Gastrocnemius medialis (tissue), 4 donors: ENCODE data around the gene TMEM132D. TPM values are rescaled to one million over a fixed set of nuclear protein-coding genes. Genes with fewer than 3 reads are reported as not detected.

ENCODE experiments used
- ATAC-seq, 2 donors: fragments of 150-250 bp; one replicate each; pipeline ENCODE4 v1.9.1; 2016
- DNase-seq, 2 donors: peaks; one replicate each; pipeline ENCODE4 v3.0.0-alpha.2; 2019
- H3K27ac ChIP-seq, 4 donors: fragments of 200-600 bp; sonication (generic); 1 replicate in 1 of 4; 2 replicates in 3 of 4; pipeline ENCODE4 v1.5.1; 2016 to 2018; ENCODE audit warnings: mild to moderate bottlenecking in 2 of 4, moderate library complexity in 1 of 4
- H3K27me3 ChIP-seq, 3 donors: fragments of 200-600 bp; sonication (generic) in 2 of 3; 1 replicate in 1 of 3; 2 replicates in 2 of 3; pipeline versions ENCODE4 v1.5.1 to v1.6.0; 2016 to 2019; ENCODE audit warnings: mild to moderate bottlenecking in 1 of 3, moderate library complexity in 1 of 3
- H3K36me3 ChIP-seq, 2 donors: fragments of 200-600 bp; sonication (generic) in 1 of 2; one replicate each; pipeline ENCODE4 v1.5.1; 2017 to 2018
- H3K4me1 ChIP-seq, 2 donors: fragments of 200-600 bp; sonication (generic) in 1 of 2; one replicate each; pipeline ENCODE4 v1.5.1; 2016 to 2017; ENCODE audit warnings: mild to moderate bottlenecking in 2 of 2
- H3K4me3 ChIP-seq, 4 donors: fragments of 200-600 bp; sonication (generic) in 3 of 4; 1 replicate in 1 of 4; 2 replicates in 3 of 4; pipeline ENCODE4 v1.5.1; 2016 to 2019; ENCODE audit warnings: mild to moderate bottlenecking in 2 of 4
- H3K9me3 ChIP-seq, 3 donors: fragments of 200-600 bp; sonication (generic) in 2 of 3; 1 replicate in 1 of 3; 2 replicates in 2 of 3; pipeline ENCODE4 v1.5.1; 2016 to 2019
- POLR2A ChIP-seq, 2 donors: fragments of 450-650 bp; IDR thresholded peaks; one replicate each; pipeline ENCODE4 v1.6.1; 2017; ENCODE audit warnings: antibody characterized with exemption in 2 of 2, mild to moderate bottlenecking in 2 of 2, moderate library complexity in 2 of 2
- in situ Hi-C, 4 donors: fragments of 200-750 bp; cut with MboI; loops; one replicate each; pipeline versions ENCODE4 v1.15.0 to v1.8.0; 2017; ENCODE audit warnings: low sequenced_read_pairs in 4 of 4
- intact Hi-C: fragments of 100-400 bp; cut with DNase I; formaldehyde crosslinking; loops from one replicate; pipeline ENCODE4 v1.15.1; 2023; ENCODE audit warnings: low total_unique reads
- total RNA-seq, 4 donors: library from RNA; depleted of rRNA; stranded (reverse); fragments of >200 nt; gene quantifications; one replicate each; pipeline versions ENCODE4 v1.1.0 to v1.2.3, GENCODE V29; 2016
- TF ChIP-seq, protein P1 (sequence below), 5 experiments: fragments of 450-650 bp in 3 of 5; fragments of 200-600 bp in 2 of 5; sonication (generic) in 2 of 5; IDR thresholded peaks in 4 of 5; conservative IDR thresholded peaks in 1 of 5; 1 replicate in 4 of 5; 2 replicates in 1 of 5; pipeline ENCODE4 v1.5.1; 2016 to 2019; ENCODE audit warnings: antibody characterized with exemption in 5 of 5, mild to moderate bottlenecking in 3 of 5, moderate library complexity in 3 of 5

TMEM132D gene
- total RNA-seq, 4 donors from 2014 or later: not detected

GRCh38 chr12:129231491-129231890 lies 672.3 kb downstream of the TMEM132D start:
- intact Hi-C loops: no loop called here
- Histone ChIP-seq H3K4me3 (no peak overlapping the region), H3K27me3 (no peaks in the 10 kb centered on the region), H3K4me1 (no peaks in the 10 kb centered on the region), H3K9me3 (no peaks in the 10 kb centered on the region), H3K27ac (no peak overlapping the region), H3K36me3 (no peaks in the 10 kb centered on the region)
- ATAC-seq (no peak), DNase-seq (no peak)
- in situ Hi-C loops: no loop called here
- TF ChIP-seq, protein P1, sequence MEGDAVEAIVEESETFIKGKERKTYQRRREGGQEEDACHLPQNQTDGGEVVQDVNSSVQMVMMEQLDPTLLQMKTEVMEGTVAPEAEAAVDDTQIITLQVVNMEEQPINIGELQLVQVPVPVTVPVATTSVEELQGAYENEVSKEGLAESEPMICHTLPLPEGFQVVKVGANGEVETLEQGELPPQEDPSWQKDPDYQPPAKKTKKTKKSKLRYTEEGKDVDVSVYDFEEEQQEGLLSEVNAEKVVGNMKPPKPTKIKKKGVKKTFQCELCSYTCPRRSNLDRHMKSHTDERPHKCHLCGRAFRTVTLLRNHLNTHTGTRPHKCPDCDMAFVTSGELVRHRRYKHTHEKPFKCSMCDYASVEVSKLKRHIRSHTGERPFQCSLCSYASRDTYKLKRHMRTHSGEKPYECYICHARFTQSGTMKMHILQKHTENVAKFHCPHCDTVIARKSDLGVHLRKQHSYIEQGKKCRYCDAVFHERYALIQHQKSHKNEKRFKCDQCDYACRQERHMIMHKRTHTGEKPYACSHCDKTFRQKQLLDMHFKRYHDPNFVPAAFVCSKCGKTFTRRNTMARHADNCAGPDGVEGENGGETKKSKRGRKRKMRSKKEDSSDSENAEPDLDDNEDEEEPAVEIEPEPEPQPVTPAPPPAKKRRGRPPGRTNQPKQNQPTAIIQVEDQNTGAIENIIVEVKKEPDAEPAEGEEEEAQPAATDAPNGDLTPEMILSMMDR (IDR thresholded peaks at IDR 0.05 in 4 of 5, conservative IDR thresholded peaks at IDR 0.05 in 1 of 5): no peak
- no peak for TF ChIP-seq POLR2A (IDR thresholded peaks at IDR 0.05)

DNA sequence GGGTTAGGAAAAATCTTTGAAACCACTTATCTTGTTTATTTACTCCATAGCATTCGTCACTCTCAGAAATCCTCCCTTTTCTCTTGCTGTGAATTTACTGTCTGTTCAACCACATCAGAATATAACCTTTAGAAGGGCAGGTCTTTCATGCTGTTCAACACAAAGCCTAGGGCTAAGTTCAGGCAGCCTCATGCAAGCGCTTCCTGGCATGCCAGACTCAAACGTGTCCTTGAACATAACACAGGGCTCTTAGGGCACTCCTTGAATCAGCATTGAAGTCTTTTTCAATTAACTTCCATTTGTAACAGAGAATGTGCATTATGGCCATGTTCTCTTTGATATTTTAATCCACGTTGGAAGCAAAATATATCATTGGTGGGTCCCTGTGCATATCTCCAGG lies 672.8 kb downstream of the TMEM132D start:
- Histone ChIP-seq H3K4me1 (no peaks in the 10 kb centered on the region), H3K27me3 (no peaks in the 10 kb centered on the region), H3K27ac (no peak overlapping the region), H3K4me3 (no peak overlapping the region), H3K36me3 (no peaks in the 10 kb centered on the region), H3K9me3 (no peaks in the 10 kb centered on the region)
- intact Hi-C loops: no loop called here
- DNase-seq (no peak), ATAC-seq (no peak)
- in situ Hi-C loops: no loop called here
- no peak for TF ChIP-seq POLR2A (IDR thresholded peaks at IDR 0.05)
- TF ChIP-seq, protein P1 (IDR thresholded peaks at IDR 0.05 in 4 of 5, conservative IDR thresholded peaks at IDR 0.05 in 1 of 5): no peak

DNA sequence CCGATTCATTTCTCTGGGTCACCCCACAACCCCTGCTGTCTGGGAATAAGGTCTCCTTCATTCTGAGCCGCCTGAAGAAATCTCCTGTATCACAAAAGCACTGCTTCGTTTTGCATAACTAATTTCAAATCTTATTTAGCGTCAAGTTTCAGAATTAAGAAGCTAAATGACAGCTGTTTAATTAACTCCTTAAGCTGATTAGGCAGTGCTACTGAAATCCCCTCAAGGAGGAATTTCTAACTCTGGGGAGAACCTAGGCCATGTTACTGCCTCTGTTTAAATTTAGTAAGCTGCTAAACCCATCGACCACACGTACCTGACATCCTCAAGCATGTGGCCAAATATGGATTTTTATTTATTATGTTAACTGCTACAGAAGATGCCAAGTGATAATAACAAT lies 677.0 kb downstream of the TMEM132D start:
- ATAC-seq: no peak
- Histone ChIP-seq H3K27me3 (no peaks in the 10 kb centered on the region), H3K36me3 (no peaks in the 10 kb centered on the region), H3K4me3 (no peak overlapping the region), H3K9me3 (no peaks in the 10 kb centered on the region), H3K27ac (no peak overlapping the region), H3K4me1 (no peaks in the 10 kb centered on the region)
- no peak for DNase-seq
- in situ Hi-C loops: no loop called here
- TF ChIP-seq, protein P1 (IDR thresholded peaks at IDR 0.05 in 4 of 5, conservative IDR thresholded peaks at IDR 0.05 in 1 of 5): no peak
- TF ChIP-seq POLR2A (IDR thresholded peaks at IDR 0.05): no peak
- intact Hi-C loops: no loop called here

- Histone ChIP-seq H3K9me3 (no peaks in the 10 kb centered on the region), H3K36me3 (no peaks in the 10 kb centered on the region), H3K4me1 (no peaks in the 10 kb centered on the region), H3K27ac (no peak overlapping the region), H3K27me3 (no peaks in the 10 kb centered on the region), H3K4me3 (no peak overlapping the region)
- ATAC-seq (no peak), DNase-seq (no peak)
- TF ChIP-seq, protein P1 (IDR thresholded peaks at IDR 0.05 in 4 of 5, conservative IDR thresholded peaks at IDR 0.05 in 1 of 5): no peak
- no peak for TF ChIP-seq POLR2A (IDR thresholded peaks at IDR 0.05)
- in situ Hi-C loops (no loop called here), intact Hi-C loops (no loop called here)
Observed at GRCh38 chr12:129226005-129226404, 677.8 kb downstream of the TMEM132D start.

DNA sequence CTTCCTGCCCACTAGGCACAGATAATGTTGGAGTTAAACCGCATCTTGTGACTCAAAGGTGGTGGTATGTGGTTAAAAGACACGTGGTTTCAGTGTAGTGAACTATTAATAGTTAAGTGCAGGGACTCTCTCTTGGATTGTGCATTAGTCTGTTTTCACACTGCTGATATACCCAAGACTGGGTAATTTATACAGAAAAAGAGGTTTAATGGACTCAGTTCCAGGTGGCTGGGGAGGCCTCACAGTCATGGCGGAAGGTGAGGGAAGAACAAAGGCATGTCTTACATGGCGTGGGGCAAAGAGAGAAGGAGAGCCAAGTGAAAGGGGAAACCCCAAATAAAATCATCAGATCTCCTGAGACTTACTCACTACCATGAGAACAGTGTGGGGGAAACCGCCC lies 688.3 kb downstream of the TMEM132D start:
- H3K4me3 ChIP-seq: no peak overlapping the region
- no peaks in the 10 kb centered on the region for H3K27me3 ChIP-seq
- DNase-seq: no peak
- no peaks in the 10 kb centered on the region for H3K4me1 ChIP-seq
- TF ChIP-seq POLR2A (IDR thresholded peaks at IDR 0.05): no peak
- TF ChIP-seq, protein P1 (IDR thresholded peaks at IDR 0.05 in 4 of 5, conservative IDR thresholded peaks at IDR 0.05 in 1 of 5): no peak
- no peaks in the 10 kb centered on the region for H3K9me3 ChIP-seq
- intact Hi-C loops: no loop called here
- no peak for ATAC-seq
- in situ Hi-C loops: no loop called here
- H3K36me3 ChIP-seq: no peaks in the 10 kb centered on the region
- H3K27ac ChIP-seq: no peak overlapping the region
